GM19035 (cell line): ENCODE data around the gene ADAM20.
"Not testable (repeated sequence)": the region's sequence is repeated elsewhere in the genome, so short reads cannot be mapped to it uniquely, and the experiment has no call there.

Source experiments
- ATAC-seq: cut with Tn5 transposase; IDR thresholded peaks from one replicate; pipeline ENCODE4 v1.9.1; 2021; ENCODE audit not compliant: unreplicated experiment

Gene ADAM20

DNA sequence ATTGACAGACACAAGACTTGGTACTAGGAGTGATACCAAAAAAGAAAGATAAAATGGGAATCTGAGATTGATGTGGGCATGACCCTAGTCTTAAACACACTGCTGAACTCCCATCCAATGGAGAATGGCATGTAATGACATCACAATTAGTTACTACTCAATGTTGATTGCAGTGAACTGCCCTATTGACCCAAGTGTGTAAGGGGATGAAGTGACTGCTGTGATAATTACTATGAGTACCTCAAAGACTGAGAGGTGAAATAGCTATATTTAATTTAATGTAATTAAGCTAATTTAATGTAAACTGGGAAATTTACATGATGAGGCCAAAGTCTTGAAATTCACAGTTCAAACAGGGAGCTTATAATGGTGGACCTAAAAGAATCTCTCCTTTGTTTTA, at the start of gene ADAM20:
Gene ADAM20 (minus strand): TSS at position 101 of the 400 bp plus-strand sequence. CDS start 10,247 bp downstream, outside the sequence.
- no peak for ATAC-seq

DNA sequence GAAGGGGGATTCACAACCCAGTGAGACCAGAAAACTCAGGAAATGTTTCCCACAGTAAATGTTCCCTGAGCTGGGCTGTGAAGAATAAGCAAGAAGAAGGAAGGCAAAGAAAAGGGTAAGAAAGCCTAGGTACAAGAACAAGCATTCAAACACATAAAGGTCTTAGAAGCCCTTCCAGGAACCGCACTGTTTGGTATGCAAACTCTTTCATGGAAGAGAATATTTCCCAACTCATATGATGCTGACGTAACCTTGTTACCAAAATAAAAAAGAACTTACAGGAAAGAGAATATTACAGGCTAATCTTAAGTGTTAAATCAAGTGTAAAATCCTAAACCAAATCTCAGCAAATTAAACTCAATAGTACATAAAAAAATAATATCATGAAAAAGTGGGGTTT, 42.1 kb upstream of the ADAM20 start:
- ATAC-seq = no peak

DNA sequence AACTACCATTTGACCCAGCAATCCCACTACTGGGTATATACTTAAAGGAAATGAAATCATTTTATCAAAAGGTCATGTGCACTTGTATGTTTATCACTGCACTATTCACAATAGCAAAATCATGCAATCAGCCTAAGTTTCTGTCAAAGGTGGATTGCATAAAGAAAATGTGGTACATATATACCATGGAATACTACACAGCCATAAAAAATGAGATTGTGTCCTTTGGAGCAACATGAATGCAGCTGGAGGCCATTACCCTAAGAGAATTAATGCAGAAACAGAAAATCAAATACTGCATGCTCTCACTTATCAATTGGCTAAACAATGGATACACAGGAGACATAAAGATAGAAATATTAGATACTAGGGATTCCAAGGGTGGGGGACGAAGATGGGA, 38.2 kb upstream of the ADAM20 start:
- no peak for ATAC-seq

DNA sequence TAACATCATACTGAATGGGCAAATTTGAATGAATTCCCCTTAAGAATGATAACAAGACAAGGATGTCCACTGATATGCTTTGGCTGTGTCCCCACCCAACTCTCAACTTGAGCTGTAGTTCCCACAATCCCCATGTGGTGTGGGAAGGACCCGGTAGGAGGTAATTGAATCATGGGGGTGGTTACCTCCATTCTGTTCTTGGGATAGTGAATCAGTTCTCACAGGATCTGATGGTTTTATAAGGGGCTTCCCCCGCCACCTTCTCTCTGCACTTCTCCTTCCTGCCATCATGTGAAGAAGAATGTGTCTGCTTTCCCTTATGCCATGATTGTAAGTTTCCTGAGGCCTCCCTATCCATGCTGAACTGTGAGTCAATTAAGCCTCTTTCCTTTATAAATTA, 36.3 kb upstream of the ADAM20 start:
- no peak for ATAC-seq

DNA sequence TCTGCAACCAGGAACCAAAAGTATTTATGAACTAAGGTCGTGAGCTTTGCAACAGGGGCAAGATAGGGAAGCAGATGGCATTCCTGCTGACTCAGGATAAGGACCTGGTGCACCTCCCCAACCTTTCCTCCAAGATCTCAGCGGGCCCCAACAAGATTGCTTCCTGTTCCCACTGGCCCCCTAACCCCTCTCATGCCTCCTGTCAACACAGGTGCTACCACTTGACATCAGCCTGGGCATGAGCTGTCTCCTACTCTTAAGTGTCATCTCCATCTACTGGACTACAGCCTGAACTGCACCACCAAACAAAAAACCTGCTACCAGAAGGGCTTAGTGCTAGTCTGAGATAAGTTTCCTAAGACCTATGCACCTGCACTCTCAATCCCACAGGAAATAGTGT, 33.0 kb upstream of the ADAM20 start:
- no peak for ATAC-seq

DNA sequence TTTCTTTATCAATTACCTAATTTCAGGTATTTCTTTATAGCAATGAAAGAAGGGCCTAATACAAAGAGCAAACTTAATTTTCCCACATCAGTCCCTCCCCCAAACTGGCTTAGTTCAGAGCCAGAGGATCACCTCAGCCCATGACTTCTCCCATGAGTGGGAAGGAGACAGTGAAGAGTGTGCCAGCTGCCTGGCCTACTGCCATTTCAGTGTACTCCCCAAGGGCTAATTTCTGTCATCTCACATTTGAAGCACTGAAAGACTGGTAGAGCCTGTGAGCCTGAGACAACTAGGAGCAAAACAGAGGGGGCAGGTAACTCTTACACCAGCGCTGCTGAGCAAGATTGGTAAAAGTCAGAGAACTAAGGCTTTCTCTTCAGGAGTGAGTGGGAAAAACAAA, 29.1 kb upstream of the ADAM20 start:
- ATAC-seq = no peak

DNA sequence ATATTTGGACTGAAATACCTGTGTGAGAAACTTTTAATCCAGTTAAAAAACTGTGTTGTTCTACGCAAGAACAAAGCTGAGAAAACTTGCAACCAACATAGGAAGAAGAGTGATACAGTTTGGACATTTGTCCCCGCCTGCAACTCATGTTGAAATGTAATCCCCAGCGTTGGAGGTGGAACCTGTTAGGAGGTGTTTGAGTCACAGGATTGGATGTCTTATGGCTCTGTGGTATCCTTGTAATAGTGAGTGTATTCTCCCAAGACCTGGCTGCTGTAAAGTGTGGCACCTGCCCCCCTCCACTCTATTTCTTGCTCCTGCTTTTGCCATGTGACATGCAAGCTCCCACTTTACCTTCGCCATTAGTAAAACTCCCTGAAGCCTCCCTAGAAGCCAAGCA, 28.6 kb upstream of the ADAM20 start:
- no peak for ATAC-seq

DNA sequence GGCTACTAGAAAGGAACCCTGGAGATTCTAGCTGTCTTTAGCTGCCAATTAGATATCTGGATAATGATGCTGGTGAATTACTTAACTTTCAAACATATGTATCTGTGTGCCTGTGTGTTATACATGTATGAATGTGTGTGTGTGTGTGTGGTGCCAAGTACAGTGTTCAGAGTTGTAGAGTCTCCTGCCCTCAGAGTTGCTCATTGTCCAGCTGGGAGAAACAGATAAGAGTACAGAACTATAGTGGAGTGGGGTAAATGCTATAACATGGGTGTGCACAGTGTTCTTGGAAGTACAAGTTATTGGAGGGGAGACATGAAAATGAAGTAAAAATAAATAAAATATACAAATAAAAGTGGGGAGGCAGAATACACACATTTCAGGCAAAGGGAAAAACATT, 23.6 kb upstream of the ADAM20 start:
- no peak for ATAC-seq

DNA sequence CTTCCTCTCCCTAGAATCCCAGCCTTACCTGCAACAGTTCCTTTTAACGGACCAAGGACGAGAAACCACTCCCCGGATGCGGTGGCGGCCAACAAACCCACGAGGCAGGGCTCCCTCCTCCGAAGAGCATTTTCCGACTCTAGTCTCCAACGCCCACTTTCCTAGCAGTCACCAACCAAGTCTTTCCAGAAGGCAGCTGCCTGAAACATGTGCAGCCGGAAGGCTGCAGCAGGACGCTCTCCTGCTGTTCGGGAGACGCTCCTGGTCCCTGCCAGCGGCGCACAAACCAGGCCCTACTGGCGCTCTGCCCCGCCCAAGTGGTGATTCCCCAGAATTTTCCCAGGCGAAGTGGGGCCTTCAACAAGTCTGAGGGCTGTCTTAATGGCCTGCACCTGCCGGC, 21.1 kb upstream of the ADAM20 start:
- no peak for ATAC-seq

DNA sequence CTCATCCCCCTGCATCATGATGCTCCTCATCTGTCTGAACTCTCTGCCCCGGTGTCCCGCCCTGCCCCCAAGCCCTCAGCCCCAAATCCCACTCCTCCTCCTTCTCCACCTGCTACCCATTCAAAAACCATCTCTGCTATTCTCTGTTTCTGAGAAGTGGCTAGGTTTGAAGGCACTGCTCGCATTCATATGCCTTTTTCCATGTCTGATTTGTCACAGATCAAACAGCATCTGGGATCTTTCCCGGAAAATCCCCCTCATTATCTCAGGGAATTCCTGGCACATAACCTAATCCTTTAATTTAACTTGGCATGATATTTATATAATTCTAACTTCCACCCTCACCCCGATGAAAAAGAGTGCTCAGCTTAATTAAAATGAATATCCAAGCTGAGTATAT, 3.3 kb upstream of the ADAM20 start:
- no peak for ATAC-seq

DNA sequence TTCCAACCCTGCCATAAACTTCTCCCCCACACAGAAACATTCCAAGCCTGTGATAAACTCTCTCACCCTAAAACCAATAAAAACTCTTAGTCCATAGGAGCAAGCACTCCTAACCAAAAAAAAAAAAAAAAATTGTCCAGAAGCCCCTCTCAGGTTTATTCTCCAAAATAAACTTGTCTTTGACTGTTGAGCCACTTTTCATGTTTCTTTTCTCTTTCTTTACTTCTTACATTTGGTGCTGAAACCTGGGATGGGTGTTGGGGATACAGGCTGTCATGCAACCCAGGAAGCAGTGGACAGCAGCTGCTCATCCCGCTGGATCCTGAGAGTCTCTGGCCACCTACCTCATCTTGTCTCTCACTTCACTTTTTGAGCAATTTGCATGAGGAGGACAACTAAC, 2.0 kb upstream of the ADAM20 start:
- ATAC-seq = no peak

DNA sequence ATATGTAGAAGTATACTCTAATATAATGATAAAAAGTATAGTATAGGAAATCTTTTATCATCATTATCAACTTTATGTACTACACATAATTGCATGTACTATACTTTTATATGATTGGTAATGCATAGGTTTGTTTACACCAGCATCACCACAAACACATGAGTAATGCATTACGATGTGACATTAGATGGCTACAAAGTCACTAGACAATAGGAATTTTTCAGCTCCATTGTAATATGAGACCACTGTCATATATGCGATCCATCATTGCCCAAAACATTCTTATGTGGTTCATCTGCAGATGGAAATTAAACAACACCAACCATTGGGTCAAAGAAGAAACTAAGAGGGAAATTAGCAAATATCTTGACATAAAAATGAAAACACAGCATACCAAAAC, 4.4 kb downstream of the ADAM20 start:
- ATAC-seq = no peak

DNA sequence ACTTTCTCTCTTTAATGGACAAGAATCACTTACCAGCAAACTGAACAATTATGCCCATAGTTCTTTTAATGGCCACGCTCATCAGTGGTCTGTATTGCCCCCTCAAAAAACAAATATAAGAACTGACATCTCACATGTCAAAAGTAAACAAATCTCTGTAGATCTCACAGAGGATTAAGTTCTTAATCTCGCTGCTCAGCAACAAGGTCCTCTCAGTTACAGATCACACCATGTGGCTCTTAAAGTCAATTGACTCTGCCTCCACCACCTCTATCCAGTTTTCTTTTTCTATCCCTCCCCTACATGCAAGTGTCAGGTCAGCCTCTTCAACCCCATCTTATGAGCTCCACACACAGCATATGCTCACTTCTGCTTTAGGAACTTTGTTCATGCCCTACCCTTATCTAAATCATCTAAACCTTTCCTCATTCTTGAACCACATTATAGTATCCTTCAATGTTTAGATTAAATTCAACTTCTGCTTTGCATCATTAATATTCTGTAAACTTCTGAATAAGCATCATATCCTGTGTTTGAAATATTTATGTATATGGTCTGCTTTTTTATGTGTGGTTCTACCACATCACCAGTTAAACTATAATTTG, 7.2 kb downstream of the ADAM20 start:
- ATAC-seq = no peak

DNA sequence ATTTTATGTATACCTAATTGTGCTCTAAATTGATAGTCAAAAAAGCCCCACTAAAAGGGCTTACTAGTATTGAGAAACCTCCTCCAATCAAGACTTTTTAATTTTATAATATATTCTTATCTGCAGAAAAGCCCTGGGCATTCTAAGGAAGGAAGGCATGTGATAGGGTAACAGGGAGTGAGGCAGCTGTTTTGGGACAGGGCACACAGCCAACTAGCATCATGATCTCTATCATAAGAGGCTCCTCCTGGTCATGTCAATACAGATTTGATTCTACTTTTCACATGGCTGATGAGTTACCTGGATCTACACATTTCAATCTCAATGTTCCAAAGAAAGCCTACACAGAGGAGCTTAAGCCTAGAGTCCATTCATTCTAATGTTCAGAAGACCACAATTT, 9.1 kb downstream of the ADAM20 start:
- no peak for ATAC-seq

DNA sequence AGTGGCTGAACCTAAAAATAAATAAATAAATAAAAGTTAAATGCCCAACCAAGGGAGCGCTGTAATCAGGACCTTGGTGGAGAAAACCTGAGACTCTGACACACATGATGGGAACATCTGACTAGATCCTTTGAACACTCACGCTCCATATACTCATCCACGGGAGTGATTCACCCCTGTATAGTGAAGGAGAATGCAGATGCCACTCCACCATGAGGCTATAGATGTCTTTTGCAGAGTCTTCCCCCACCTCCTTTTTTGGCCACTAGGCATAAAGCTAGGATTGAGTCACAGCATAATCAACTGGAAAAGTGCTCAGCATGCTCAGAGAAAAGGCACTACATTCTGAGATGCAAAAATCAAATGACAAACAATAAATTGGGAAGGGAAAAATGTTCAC, 19.0 kb downstream of the ADAM20 start:
- ATAC-seq = no peak

DNA sequence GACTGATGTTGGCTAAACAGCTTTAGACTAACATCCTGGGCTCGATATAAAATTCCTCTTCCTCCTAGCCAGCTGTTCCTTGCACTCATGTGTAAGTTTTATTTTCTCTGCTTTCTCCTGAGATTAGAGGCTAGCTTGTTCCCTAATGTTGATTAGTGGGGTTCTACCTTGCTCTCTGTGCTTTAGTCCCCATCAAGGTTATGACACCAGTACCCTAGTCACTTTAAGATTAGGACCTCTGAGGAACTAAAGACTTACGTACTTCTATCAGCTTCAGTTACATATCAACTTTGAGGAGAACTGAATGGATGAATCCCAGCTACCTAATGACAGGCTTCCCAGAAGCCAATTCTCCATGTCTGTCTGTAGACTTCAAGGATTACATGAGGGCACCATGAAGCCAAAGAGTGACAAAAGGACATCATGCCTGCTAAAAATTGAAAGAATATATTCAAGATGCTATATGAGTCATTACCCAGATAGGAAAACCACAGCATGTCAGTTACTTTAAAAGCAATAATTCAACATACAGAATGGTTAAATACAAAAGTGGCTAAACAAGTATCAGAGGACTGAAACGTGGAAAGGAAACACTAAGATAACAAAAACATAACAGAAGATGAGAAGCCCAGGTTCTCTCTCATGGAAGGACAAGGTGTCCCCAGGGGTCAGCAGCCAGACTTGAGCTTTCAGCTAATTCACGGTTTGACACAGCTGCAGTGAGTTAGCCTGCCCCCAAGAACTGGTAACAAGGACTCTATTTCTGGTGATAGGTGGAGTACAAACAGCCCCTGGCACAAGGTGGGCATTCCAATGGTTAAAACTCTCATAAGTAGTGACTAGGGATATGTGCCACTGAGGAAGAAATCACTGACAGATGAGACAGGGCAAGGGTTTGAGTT, 20.4 kb downstream of the ADAM20 start:
- ATAC-seq = no peak

DNA sequence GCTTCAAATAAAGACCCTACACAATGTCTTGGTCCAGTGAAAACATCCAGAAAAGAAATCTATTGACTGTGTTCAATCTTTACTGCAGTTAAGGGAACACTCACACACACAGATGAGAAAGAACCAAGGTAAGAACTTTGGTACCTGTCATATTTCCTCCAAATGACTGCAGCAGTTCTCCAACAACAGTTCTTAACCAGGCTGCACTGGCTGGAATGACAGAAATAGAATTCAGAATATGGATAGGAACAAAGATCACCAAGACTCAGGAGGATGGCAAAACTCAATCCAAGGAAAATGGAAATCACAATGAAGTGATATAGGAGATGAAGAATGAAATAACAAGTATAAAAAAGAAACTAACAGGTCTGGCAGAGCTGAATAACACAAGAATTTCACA, 36.6 kb downstream of the ADAM20 start:
- ATAC-seq = no peak

DNA sequence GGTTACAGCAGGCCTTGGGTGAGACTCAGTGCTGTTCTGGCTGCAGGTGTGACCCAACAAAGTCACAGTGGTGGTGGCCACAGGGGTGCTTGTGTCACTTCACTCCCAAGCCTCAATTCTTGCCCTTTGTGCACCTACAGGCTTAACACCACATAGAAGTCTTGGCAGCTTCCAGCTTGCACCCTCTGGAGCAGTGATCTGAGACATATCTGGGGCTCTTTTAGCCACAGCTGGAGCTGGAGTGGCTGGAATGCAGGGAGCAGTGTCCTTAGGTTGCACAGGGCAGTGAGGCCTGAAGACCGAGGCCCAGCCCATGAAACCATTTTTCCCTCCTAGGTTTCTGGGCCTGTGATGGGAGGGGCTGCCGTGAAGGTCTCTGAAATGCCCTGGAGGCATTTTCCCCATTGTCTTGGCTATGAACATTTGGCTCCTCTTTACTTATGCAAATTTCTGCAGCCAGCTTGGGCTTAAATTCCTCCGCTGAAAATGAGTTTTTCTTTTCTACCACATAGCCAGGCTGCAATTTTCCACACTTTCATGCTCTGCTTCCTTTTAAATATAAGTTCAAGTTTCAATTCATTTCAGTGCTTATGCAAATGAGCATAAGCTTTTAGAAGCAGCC, 45.1 kb downstream of the ADAM20 start:
- ATAC-seq = no peak

DNA sequence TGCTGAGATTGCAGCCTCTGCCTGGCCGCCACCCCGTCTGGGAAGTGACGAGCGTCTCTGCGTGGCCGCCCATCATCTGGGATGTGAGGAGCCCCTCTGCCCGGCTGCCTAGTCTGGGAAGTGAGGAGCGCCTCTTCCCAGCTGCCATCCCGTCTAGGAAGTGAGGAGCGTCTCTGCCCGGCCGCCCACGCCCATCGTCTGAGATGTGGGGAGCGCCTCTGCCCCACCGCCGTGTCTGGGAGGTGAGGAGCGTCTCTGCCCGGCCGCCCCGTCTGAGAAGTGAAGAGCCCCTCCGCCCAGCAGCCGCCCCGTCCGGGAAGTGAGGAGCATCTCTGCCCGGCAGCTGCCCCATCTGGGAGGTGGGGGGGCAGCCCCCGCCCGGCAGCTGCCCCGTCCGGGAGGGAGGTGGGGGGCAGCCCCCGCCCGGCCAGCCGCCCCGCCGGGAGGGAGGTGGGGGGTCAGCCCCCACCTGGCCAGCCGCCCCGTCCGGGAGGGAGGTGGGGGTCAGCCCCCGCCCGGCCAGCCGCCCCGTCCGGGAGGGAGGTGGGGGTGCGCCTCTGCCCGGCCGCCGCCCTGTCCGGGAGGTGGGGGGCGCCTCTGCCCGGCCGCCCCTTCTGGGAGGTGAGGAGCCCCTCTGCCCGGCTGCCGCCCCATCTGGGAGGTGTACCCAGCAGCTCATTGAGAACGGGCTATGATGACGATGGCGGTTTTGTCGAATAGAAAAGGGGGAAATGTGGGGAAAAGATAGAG, 57.3 kb downstream of the ADAM20 start:
- not testable (repeated sequence) for ATAC-seq

DNA sequence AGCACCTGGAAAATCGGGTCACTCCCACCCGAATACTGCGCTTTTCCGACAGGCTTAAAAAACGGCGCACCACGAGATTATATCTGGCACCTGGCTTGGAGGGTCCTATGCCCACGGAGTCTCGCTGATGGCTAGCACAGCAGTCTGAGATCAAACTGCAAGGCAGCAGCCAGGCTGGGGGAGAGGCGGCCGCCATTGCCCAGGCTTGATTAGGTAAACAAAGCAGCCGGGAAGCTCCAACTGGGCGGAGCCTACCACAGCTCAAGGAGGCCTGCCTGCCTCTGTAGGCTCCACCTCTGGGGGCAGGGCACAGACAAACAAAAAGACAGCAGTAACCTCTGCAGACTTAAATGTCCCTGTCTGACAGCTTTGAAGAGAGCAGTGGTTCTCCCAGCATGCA, 59.3 kb downstream of the ADAM20 start:
- not testable (repeated sequence) for ATAC-seq

DNA sequence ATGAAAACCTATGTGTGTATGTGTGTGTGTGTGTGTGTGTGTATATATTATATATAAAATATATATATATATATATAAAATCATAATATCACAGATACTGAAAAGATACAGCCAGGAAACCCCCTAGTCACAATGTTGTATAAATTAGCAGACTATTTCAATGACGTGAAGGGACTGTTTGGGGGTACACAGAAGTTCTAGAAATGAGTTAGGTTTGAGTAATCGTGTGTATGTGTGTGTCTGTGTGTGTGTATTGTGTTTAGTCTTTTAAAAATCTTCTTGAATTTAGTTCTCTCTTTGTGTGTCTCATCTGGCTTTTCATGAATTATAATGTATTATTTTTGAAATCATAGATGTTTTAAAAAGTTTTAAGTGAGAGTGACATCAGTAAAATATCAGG, 61.0 kb downstream of the ADAM20 start:
- no peak for ATAC-seq
